ENCODE data around the gene ZNF628.

The ZNF628 gene

DNA sequence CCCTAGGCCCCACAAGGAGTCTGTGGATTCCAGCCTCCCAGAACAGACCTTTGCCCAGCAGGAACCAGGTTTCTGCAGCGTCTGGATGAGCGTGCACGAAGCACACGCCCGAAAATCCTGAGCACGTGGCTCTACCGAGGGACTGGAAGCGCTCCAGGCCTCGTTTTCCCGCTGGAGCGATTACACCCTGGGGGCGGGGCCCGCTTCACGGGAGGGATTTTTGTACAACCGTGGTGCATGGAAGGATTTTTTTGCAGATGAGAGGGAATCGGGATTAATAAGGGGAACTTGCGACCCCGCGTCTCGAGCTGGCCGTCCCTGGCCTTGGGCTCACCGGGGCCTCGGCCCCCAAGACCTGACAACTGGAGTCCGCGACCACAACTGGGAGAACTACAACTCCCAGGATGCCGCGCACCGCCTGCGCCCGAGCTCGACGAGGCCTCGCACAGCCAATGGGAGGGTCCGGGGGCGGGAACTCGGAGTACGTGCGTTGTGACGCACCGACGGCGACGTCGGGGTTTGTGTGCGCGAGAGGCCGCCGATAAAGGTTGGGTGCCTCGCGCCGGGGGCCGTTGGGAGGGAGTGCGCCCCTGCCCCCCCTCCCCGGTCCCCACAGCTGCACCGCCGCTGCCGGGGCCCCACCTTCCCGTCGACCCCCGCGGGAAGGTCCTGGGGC, at the start of gene ZNF628:
ZNF628 (plus strand) TSS at position 518 of the 676 bp plus-strand sequence. CDS start 3,294 bp downstream, outside the sequence.
- DNase-seq (ENCODE audit: extremely low read depth, low read depth), result peak; percentile 93
- peak within 1 kb of the TSS; percentile 76 for H3K4me3 ChIP-seq (replicated peaks; ENCODE audit: low read depth, low read length)
- TF ChIP-seq, protein P1, sequence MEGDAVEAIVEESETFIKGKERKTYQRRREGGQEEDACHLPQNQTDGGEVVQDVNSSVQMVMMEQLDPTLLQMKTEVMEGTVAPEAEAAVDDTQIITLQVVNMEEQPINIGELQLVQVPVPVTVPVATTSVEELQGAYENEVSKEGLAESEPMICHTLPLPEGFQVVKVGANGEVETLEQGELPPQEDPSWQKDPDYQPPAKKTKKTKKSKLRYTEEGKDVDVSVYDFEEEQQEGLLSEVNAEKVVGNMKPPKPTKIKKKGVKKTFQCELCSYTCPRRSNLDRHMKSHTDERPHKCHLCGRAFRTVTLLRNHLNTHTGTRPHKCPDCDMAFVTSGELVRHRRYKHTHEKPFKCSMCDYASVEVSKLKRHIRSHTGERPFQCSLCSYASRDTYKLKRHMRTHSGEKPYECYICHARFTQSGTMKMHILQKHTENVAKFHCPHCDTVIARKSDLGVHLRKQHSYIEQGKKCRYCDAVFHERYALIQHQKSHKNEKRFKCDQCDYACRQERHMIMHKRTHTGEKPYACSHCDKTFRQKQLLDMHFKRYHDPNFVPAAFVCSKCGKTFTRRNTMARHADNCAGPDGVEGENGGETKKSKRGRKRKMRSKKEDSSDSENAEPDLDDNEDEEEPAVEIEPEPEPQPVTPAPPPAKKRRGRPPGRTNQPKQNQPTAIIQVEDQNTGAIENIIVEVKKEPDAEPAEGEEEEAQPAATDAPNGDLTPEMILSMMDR (IDR thresholded peaks at IDR 0.05; ENCODE audit: low read depth, low read length, missing control alignments), result no peak

DNA sequence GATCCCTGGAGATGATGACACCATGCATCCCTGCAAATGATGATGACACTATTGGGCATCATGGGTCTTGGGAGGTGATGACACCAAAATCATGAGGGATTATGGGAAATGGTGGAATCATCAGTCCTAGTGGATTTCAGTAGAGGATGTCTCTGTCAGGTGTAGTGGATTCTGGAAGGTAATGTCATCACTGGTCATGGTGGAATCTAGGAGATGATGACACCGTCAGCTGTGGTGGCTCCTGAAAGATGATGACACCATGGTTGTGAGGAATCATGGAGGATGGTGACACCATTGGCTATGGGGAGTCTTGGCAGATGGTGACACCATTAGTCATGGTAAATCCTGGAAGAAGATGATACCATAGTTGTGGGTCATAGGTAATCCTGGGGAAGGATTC, 45.2 kb upstream of the ZNF628 start:
- DNase-seq (ENCODE audit: extremely low read depth, low read depth), result no peak
- TF ChIP-seq, protein P1 (IDR thresholded peaks at IDR 0.05; ENCODE audit: low read depth, low read length, missing control alignments), result no peak
- no peak overlapping the region for H3K4me3 ChIP-seq (replicated peaks; ENCODE audit: low read depth, low read length)

DNA sequence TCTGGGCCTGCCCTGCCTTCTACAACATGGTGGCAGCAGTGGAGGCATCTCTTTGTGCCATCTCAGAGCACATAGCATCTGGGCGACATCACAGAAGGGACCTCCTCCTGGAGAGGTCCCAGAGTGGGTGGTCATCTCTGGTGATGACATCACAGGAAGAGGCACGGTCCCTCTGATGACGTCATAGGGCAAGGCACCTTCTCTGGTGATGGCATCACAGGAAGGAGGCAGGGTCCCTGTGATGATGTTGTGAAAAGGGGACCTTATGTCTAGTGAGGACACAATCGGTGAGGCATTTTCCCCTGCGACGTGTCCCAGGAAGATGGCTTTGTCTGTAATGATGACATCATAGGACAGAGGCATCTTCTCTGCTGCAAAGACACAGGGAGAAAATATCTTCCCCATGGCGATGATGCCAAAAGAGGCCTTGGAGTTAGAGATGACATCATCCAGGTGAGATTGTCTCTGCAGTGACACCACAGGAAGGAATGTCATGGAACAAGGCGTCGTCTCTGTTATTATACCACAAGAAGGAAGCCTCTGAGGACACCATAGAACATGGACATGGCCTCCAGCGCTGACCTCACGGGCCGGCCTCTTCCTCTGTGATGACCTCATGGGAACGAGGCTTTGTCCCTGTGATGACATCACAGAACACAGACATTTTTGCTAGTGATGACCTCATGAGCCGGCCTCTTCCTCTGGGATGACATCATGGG, 44.0 kb upstream of the ZNF628 start:
- TF ChIP-seq, protein P1 (IDR thresholded peaks at IDR 0.05; ENCODE audit: low read depth, low read length, missing control alignments), result no peak
- no peak for DNase-seq (ENCODE audit: extremely low read depth, low read depth)
- no peak overlapping the region for H3K4me3 ChIP-seq (replicated peaks; ENCODE audit: low read depth, low read length)

DNA sequence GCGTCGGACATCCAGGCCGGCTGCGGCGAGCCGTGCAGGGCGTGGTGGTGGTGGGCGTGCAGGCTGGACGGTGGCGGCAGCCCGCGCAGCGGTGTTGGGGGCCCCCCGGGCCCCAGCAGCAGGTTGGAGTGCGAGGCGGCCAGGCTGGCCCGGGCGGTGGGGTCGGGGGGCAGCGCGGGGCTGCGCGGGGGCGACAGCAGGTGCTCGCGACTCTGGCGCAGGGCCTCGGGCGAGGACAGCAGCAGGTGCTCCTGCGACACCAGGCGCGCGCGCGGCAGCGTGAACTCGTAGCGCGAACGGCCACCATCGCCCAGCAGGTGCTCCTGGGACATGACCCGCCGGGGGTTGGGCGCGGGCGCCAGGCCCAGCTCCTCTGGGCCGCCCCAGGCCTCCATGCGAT, 43.1 kb upstream of the ZNF628 start:
- no peak overlapping the region for H3K4me3 ChIP-seq (replicated peaks; ENCODE audit: low read depth, low read length)
- TF ChIP-seq, protein P1 (IDR thresholded peaks at IDR 0.05; ENCODE audit: low read depth, low read length, missing control alignments), result no peak
- DNase-seq (ENCODE audit: extremely low read depth, low read depth), result no peak

DNA sequence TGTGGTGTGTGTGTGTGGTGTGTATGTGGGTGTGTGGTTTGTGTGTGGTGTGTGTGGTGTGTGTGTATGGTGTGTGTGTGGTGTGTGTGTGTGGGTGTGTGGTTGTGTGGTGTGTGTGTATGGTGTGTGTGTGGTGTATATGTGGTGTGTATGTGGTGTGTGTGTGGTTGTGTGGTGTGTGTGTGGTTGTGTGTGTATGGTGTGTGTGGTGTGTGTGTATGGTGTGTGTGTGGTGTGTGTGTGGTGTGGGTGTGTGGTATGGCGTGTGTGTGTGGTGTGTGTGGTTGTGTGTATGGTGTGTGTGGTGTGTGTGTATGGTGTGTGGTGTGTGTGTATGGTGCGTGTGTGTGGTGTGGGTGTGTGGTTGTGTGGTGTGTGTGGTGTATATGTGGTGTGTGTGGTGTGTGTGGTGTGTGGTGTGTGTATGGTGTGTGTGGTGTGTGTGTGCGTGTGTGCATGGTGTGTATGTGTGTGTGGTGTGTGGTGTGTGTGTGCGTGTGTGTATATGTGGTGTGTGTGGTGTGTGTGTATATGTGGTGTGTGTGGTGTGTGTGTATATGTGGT, 42.0 kb upstream of the ZNF628 start:
- no peak overlapping the region for H3K4me3 ChIP-seq (replicated peaks; ENCODE audit: low read depth, low read length)
- TF ChIP-seq, protein P1 (IDR thresholded peaks at IDR 0.05; ENCODE audit: low read depth, low read length, missing control alignments), result no peak
- no peak for DNase-seq (ENCODE audit: extremely low read depth, low read depth)

DNA sequence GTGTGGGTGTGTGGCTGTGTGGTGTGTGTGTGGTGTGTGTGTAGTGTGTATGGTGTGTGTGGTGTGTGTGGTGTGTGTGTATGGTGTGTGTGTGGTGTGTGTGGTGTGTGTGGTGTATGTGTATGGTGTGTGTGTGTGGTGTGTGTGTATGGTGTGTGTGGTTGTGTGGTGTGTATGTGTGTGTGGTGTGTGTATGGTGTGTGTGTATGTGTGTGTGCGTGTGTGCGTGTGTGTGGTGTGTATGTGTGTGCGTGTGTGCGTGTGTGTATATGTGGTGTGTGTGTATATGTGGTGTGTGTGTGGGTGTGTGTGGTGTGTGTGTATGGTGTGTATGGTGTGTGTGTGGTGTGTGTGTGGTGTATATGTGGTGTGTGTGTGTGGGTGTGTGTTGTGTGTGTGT, 41.4 kb upstream of the ZNF628 start:
- TF ChIP-seq, protein P1 (IDR thresholded peaks at IDR 0.05; ENCODE audit: low read depth, low read length, missing control alignments), result no peak
- no peak for DNase-seq (ENCODE audit: extremely low read depth, low read depth)
- no peak overlapping the region for H3K4me3 ChIP-seq (replicated peaks; ENCODE audit: low read depth, low read length)

All from HFF-Myc (cell line).